GM12864 (cell line): ENCODE data around the gene B4GALNT2.

ENCODE experiments used
- DNase-seq: peaks from one replicate; pipeline ENCODE4 v3.0.0-alpha.2; 2011; ENCODE audit warnings: low read depth
- H3K4me3 ChIP-seq: 2 replicates; pipeline ENCODE4 v1.5.1; 2011; ENCODE audit warnings: mild to moderate bottlenecking, low read depth, low read length, control low read depth
- CTCF ChIP-seq: IDR thresholded peaks from 2 replicates; pipeline ENCODE4 v1.5.1; 2011; ENCODE audit warnings: low read depth, mild to moderate bottlenecking, moderate library complexity, low read length, control low read depth, inconsistent platforms; ENCODE audit errors: missing control alignments

The B4GALNT2 gene

GRCh38 chr17:49198211-49198610, 65.6 kb downstream of the B4GALNT2 start:
- TF ChIP-seq CTCF, result no peak
- no peak for DNase-seq
- no peak overlapping the region for H3K4me3 ChIP-seq

DNA sequence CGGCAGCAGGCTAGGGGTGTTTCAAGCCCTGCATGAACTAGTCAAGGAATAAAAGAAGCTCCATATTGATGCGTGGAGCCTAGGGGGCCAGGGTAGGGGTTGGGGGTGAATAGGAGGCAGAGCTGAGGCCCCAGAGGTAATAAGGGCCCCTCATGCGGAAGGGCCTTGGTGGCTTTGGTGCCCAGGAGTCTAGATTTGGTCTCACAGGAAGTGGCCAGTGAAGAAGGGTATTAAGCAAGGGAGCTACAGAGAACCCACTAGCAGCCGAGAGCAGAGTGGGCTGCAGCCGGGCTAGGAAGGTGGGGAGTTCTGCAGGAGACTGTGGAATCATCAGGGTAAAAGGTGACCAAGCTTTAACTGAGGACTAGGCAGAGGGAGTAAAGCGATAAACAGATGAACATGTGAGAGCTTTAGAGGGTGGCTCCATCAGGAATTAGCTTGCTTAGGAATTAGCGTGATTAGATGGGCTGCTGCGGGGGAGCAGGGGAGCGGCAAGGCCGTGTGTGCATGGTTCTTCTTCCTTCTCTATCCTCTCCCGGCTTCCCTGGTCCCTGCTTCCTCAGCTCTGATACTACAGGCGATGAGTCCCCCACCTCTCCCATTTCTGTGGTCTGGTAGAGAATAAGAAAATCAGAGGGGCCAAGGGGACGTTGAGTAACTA, 68.0 kb downstream of the B4GALNT2 start:
- no peak for DNase-seq
- no peak for TF ChIP-seq CTCF
- no peak overlapping the region for H3K4me3 ChIP-seq

GRCh38 chr17:49201481-49201927, 68.9 kb downstream of the B4GALNT2 start:
- TF ChIP-seq CTCF, result no peak
- no peak for DNase-seq
- no peak overlapping the region for H3K4me3 ChIP-seq

GRCh38 chr17:49203796-49204195, 71.2 kb downstream of the B4GALNT2 start:
- no peak overlapping the region for H3K4me3 ChIP-seq
- DNase-seq, result no peak
- TF ChIP-seq CTCF, result no peak

DNA sequence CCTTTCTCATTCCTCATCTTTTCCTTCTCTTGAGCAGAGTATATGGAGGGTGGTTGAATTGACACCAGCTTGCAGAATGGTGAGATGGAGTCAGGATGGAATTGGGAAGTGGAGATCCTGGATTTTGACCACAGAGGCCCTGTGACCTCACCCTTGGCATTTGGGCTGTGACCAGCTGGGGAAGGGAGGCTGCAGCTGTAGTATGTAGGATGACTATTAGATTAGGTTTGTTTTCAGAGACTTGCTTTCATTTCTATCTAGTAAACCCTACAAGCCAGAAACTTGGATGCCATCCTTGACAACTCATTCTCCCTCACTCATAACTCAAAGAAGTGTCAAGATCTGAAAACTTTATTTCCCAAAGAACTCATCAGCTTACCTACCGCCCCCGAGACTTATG, 71.9 kb downstream of the B4GALNT2 start:
- TF ChIP-seq CTCF, result no peak
- DNase-seq, result no peak
- H3K4me3 ChIP-seq, result no peak overlapping the region

GRCh38 chr17:49209061-49209571, 76.5 kb downstream of the B4GALNT2 start:
- H3K4me3 ChIP-seq, result no peak overlapping the region; the same call in 1 of the 2 replicates
- no peak for DNase-seq
- no peak for TF ChIP-seq CTCF
